IMR-90 (cell line): Measurements from ENCODE around the gene PLPP6. TPM values are rescaled to one million over a fixed set of nuclear protein-coding genes. Genes with fewer than 3 reads are reported as not detected.

Experiments used
- ATAC-seq: fragments of 200-7000 bp; cut with Tn5 transposase; 2 replicates; pipeline ENCODE4 v1.9.1; 2020; ENCODE audit warnings: low read depth, mild to moderate bottlenecking, moderate library complexity
- BruUV-seq: library from RNA; stranded (reverse); fragments of 400-500 nt; replicated peaks from 2 replicates; lab custom pipeline; 2021; lab: Mats Ljungman, UMichigan
- CTCF ChIA-PET: fragments of 300-600 bp; formaldehyde crosslinking; extraction: SDS; loops from one replicate; lab custom pipeline; 2021; ENCODE audit warnings: antibody characterized with exemption; lab: Yijun Ruan, JAX
- POLR2A ChIA-PET: fragments of 300-600 bp; sonication (Branson Sonifier 250); formaldehyde crosslinking; loops from one replicate; lab custom pipeline; 2022; ENCODE audit warnings: antibody characterized with exemption; ENCODE audit not compliant: unreplicated experiment; lab: Charles Lee
- DNase-seq: peaks from one replicate; pipeline ENCODE4 v3.0.0; 2013
- H2AFZ ChIP-seq: replicated peaks from 2 replicates; pipeline ENCODE3; 2013; ENCODE audit warnings: low read length, mild to moderate bottlenecking; ENCODE audit not compliant: poor library complexity
- H2AK5ac ChIP-seq: 2 replicates; pipeline ENCODE4 v1.6.1; 2013; ENCODE audit warnings: low read depth, low read length, inconsistent platforms
- H2AK9ac ChIP-seq: replicated peaks from 2 replicates; pipeline ENCODE3; 2013; ENCODE audit warnings: mild to moderate bottlenecking, low read depth, low read length, moderate library complexity; ENCODE audit not compliant: poor library complexity
- H2BK120ac ChIP-seq: 2 replicates; pipeline ENCODE4 v1.6.1; 2013; ENCODE audit warnings: low read depth, low read length, inconsistent platforms
- H2BK15ac ChIP-seq: 3 replicates; pipeline ENCODE4 v1.6.1; 2013; ENCODE audit warnings: low read depth, low read length, inconsistent platforms
- H2BK20ac ChIP-seq: 2 replicates; pipeline ENCODE4 v1.6.1; 2013; ENCODE audit warnings: low read depth, mild to moderate bottlenecking, inconsistent platforms, low read length, moderate library complexity
- H2BK5ac ChIP-seq: 2 replicates; pipeline ENCODE4 v1.6.1; 2013; ENCODE audit warnings: mild to moderate bottlenecking, low read depth, low read length, inconsistent platforms; ENCODE audit not compliant: poor library complexity, severe bottlenecking
- H3K14ac ChIP-seq: replicated peaks from 2 replicates; pipeline ENCODE4 v1.6.1; 2013; ENCODE audit warnings: low read depth, low read length, inconsistent platforms
- H3K18ac ChIP-seq: 2 replicates; pipeline ENCODE4 v1.6.1; 2013; ENCODE audit warnings: low read depth, low read length, control low read depth
- H3K23ac ChIP-seq: 2 replicates; pipeline ENCODE4 v1.6.1; 2013; ENCODE audit warnings: low read depth, low read length, inconsistent platforms
- H3K27ac ChIP-seq: 2 replicates; pipeline ENCODE4 v1.5.1; 2013; ENCODE audit warnings: mild to moderate bottlenecking, control low read depth, low read length; ENCODE audit not compliant: insufficient read depth
- H3K27me3 ChIP-seq: 2 replicates; pipeline ENCODE4 v1.6.1; 2013; ENCODE audit warnings: low read length; ENCODE audit not compliant: control insufficient read depth, insufficient read depth
- H3K36me3 ChIP-seq: 2 replicates; pipeline ENCODE4 v1.6.1; 2013; ENCODE audit warnings: low read length, mixed read lengths; ENCODE audit not compliant: control insufficient read depth, insufficient read depth
- H3K4ac ChIP-seq: 2 replicates; pipeline ENCODE4 v1.6.1; 2013; ENCODE audit warnings: low read depth, low read length, inconsistent platforms
- H3K4me1 ChIP-seq: 2 replicates; pipeline ENCODE4 v1.6.1; 2013; ENCODE audit warnings: low read length, mixed read lengths; ENCODE audit not compliant: control insufficient read depth, insufficient read depth
- H3K4me2 ChIP-seq: 2 replicates; pipeline ENCODE4 v1.6.1; 2013; ENCODE audit warnings: low read depth, mild to moderate bottlenecking, control low read depth, low read length, moderate library complexity
- H3K4me3 ChIP-seq: 2 replicates; pipeline ENCODE4 v1.5.1; 2013; ENCODE audit warnings: low read depth, mild to moderate bottlenecking, control low read depth, low read length, moderate library complexity; ENCODE audit not compliant: insufficient read depth
- H3K56ac ChIP-seq: 2 replicates; pipeline ENCODE4 v1.6.1; 2013; ENCODE audit warnings: low read length, inconsistent platforms; ENCODE audit not compliant: insufficient read depth; ENCODE audit errors: extremely low read depth
- H3K79me1 ChIP-seq, 2 experiments: 2 replicates each; pipeline ENCODE4 v1.6.1; 2013; ENCODE audit warnings: low read length in 2 of 2, inconsistent platforms in 1 of 2, low read depth in 1 of 2
- H3K9ac ChIP-seq: 2 replicates; pipeline ENCODE4 v1.6.1; 2013; ENCODE audit warnings: low read depth, low read length, control low read depth
- H3K9me1 ChIP-seq: 2 replicates; pipeline ENCODE4 v1.6.1; 2013; ENCODE audit warnings: low read length, inconsistent platforms; ENCODE audit not compliant: insufficient read depth
- H3K9me3 ChIP-seq: 2 replicates; pipeline ENCODE4 v1.6.1; 2013; ENCODE audit warnings: low read length; ENCODE audit not compliant: control insufficient read depth, insufficient read depth
- H4K20me1 ChIP-seq: 2 replicates; pipeline ENCODE4 v1.6.1; 2013; ENCODE audit warnings: low read length, inconsistent platforms; ENCODE audit not compliant: insufficient read depth
- H4K5ac ChIP-seq: 2 replicates; pipeline ENCODE4 v1.6.1; 2013; ENCODE audit warnings: mild to moderate bottlenecking, low read depth, low read length, control low read depth
- H4K8ac ChIP-seq, 2 experiments: 2 replicates each; pipeline ENCODE4 v1.6.1; 2013; ENCODE audit warnings: low read depth in 2 of 2, low read length in 2 of 2, control low read depth in 1 of 2, inconsistent platforms in 1 of 2
- H4K91ac ChIP-seq: 2 replicates; pipeline ENCODE4 v1.6.1; 2013; ENCODE audit warnings: low read depth, low read length, inconsistent platforms; ENCODE audit not compliant: insufficient read depth
- BHLHE40 ChIP-seq: fragments of 150-350 bp; IDR thresholded peaks from 2 replicates; pipeline ENCODE4 v1.6.1; 2016; ENCODE audit warnings: mild to moderate bottlenecking, low read depth, low read length
- CEBPB ChIP-seq: IDR thresholded peaks from 2 replicates; pipeline ENCODE4 v1.6.1; 2012; ENCODE audit warnings: low read depth, low read length, improper control_type of control experiment
- CHD1 ChIP-seq: IDR thresholded peaks from 2 replicates; pipeline ENCODE4 v1.6.1; 2012; ENCODE audit warnings: low read depth, low read length, improper control_type of control experiment
- FOS ChIP-seq: fragments of 150-350 bp; IDR thresholded peaks from 2 replicates; pipeline ENCODE4 v1.6.1; 2016; ENCODE audit warnings: low read depth, low read length
- MAFK ChIP-seq: IDR thresholded peaks from 2 replicates; pipeline ENCODE4 v1.6.1; 2012; ENCODE audit warnings: low read depth, low read length, improper control_type of control experiment
- MAZ ChIP-seq: IDR thresholded peaks from 2 replicates; pipeline ENCODE4 v1.6.1; 2012; ENCODE audit warnings: low read depth, mild to moderate bottlenecking, low read length, improper control_type of control experiment, moderate library complexity, borderline replicate concordance
- MXI1 ChIP-seq: IDR thresholded peaks from 2 replicates; pipeline ENCODE4 v1.6.1; 2012; ENCODE audit warnings: low read depth, mild to moderate bottlenecking, low read length, moderate library complexity, borderline replicate concordance
- NFE2L2 ChIP-seq: fragments of 150-350 bp; IDR thresholded peaks from 2 replicates; pipeline ENCODE4 v1.6.1; 2016; ENCODE audit warnings: low read depth, mild to moderate bottlenecking, low read length
- POLR2A ChIP-seq: IDR thresholded peaks from 2 replicates; pipeline ENCODE4 v1.6.1; 2012; ENCODE audit warnings: mild to moderate bottlenecking, low read depth, low read length
- RAD21 ChIP-seq: IDR thresholded peaks from 2 replicates; pipeline ENCODE4 v1.6.1; 2012; ENCODE audit warnings: low read length, improper control_type of control experiment
- RCOR1 ChIP-seq: IDR thresholded peaks from 2 replicates; pipeline ENCODE4 v1.6.1; 2012; ENCODE audit warnings: mild to moderate bottlenecking, low read length, improper control_type of control experiment; ENCODE audit not compliant: insufficient replicate concordance
- RFX5 ChIP-seq: IDR thresholded peaks from 2 replicates; pipeline ENCODE4 v1.8.0; 2012; ENCODE audit warnings: low read depth, mild to moderate bottlenecking, low read length, moderate library complexity
- SMC3 ChIP-seq: fragments of 150-350 bp; IDR thresholded peaks from 2 replicates; pipeline ENCODE4 v1.6.1; 2016; ENCODE audit warnings: low read depth, mild to moderate bottlenecking, antibody characterized with exemption, low read length, moderate library complexity
- WGBS, 2 experiments: methylation state at CpG; one replicate each; pipeline versions ENCODE4 v1.1.5 to v1.1.7; 2013; ENCODE audit warnings: missing lambda C conversion rate in 2 of 2; ENCODE audit not compliant: insufficient read length in 1 of 2; ENCODE audit errors: extremely low coverage in 2 of 2; 5-methylcytosine and 5-hydroxymethylcytosine counted together
- dilution Hi-C: fragments of 300-500 bp; cut with HindIII; formaldehyde crosslinking; loops from one replicate; pipeline ENCODE4 v1.14.3; 2018; ENCODE audit warnings: low sequenced_read_pairs; ENCODE audit not compliant: unreplicated experiment
- in situ Hi-C: fragments of 300-500 bp; cut with MboI; formaldehyde crosslinking; loops from 3 replicates; pipeline ENCODE4 v1.14.3; 2019; ENCODE audit warnings: low sequenced_read_pairs, inconsistent platforms, mixed read lengths
- intact Hi-C: fragments of 100-400 bp; cut with micrococcal nuclease; formaldehyde crosslinking; loops from 2 replicates; pipeline ENCODE4 v1.10.0; 2022
- polyA plus RNA-seq, 3 experiments: library from polyadenylated mRNA; depleted of rRNA; stranded (reverse); fragments of >200 nt; gene quantifications; 2 replicates each; pipeline ENCODE4 v1.2.3, GENCODE V29; 2012; ENCODE audit warnings: low replicate concordance in 1 of 3
- total RNA-seq: library from RNA; depleted of rRNA; stranded (reverse); fragments of >200 nt; gene quantifications from 2 replicates; pipeline ENCODE4 v1.2.3, GENCODE V29; 2012
- TF ChIP-seq, protein P1 (sequence below): conservative IDR thresholded peaks from 2 replicates; pipeline ENCODE4 v1.5.1; 2012; ENCODE audit warnings: mild to moderate bottlenecking, low read depth, low read length, improper control_type of control experiment
- TF ChIP-seq, protein P2 (sequence below): fragments of 150-350 bp; IDR thresholded peaks from 2 replicates; pipeline ENCODE4 v1.6.1; 2017; ENCODE audit warnings: mild to moderate bottlenecking, antibody characterized with exemption, low read length, low read depth
- TF ChIP-seq, protein P3 (sequence below): fragments of 150-350 bp; IDR thresholded peaks from 2 replicates; pipeline ENCODE4 v1.6.1; 2016; ENCODE audit warnings: low read depth, mild to moderate bottlenecking, low read length, moderate library complexity, borderline replicate concordance

Gene PLPP6
- total and polyA plus RNA-seq, 2 of the 4 experiments (the other 2 are of a cell fraction): 3.4 to 5.9 TPM

DNA sequence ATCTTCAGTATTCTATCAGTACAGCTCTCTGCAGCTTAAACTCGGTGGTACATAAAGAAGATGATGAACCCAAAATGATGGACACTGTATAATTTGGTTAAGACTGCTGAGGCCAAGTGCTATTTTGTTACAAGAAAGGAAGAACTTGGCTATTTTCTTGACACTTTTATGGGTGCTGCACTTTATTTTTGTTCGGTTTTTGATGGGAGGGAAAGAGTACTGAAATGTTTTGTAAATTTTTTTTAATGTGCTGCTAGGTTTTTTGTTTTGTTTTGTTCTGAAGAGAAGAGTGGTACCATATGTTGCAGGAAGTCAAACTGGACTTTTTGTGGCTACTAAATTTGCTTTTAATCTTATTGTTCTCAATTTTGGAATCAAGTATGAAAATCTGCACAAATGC lies 43.9 kb downstream of the PLPP6 start:
- H3K79me1 ChIP-seq: peaks cover 0 to 2% of the 10 kb centered on the region in 2 experiments; a peak in 1 of 4 replicates
- H4K5ac ChIP-seq: no peak overlapping the region
- H2BK15ac ChIP-seq: no peak overlapping the region
- no peaks in the 10 kb centered on the region for H4K20me1 ChIP-seq
- no peak overlapping the region for H4K91ac ChIP-seq
- no peak overlapping the region for H3K4me3 ChIP-seq
- POLR2A ChIA-PET: no interaction called here
- H3K4me1 ChIP-seq: no peaks in the 10 kb centered on the region
- no peaks in the 10 kb centered on the region for H3K27me3 ChIP-seq
- CTCF ChIA-PET: no interaction called here
- no peak overlapping the region for H2AFZ ChIP-seq
- no peak overlapping the region for H2AK9ac ChIP-seq
- H3K9me1 ChIP-seq: no peaks in the 10 kb centered on the region
- no peak overlapping the region for H3K56ac ChIP-seq
- no peaks in the 10 kb centered on the region for H3K9me3 ChIP-seq
- peaks cover 4% of the 10 kb centered on the region for H3K36me3 ChIP-seq
- H3K23ac ChIP-seq: no peak overlapping the region
- no peak overlapping the region for H3K4ac ChIP-seq
- no peak overlapping the region for H2BK20ac ChIP-seq
- no peak overlapping the region for H3K14ac ChIP-seq
- no peak overlapping the region for H4K8ac ChIP-seq
- no peak overlapping the region for H2BK5ac ChIP-seq
- no peak overlapping the region for H2BK120ac ChIP-seq
- TF ChIP-seq MAFK: no peak
- no peak for TF ChIP-seq CHD1
- no peak for TF ChIP-seq RAD21
- TF ChIP-seq SMC3: no peak
- TF ChIP-seq RCOR1: no peak
- TF ChIP-seq BHLHE40: no peak
- TF ChIP-seq MAZ: no peak
- TF ChIP-seq, protein P1, sequence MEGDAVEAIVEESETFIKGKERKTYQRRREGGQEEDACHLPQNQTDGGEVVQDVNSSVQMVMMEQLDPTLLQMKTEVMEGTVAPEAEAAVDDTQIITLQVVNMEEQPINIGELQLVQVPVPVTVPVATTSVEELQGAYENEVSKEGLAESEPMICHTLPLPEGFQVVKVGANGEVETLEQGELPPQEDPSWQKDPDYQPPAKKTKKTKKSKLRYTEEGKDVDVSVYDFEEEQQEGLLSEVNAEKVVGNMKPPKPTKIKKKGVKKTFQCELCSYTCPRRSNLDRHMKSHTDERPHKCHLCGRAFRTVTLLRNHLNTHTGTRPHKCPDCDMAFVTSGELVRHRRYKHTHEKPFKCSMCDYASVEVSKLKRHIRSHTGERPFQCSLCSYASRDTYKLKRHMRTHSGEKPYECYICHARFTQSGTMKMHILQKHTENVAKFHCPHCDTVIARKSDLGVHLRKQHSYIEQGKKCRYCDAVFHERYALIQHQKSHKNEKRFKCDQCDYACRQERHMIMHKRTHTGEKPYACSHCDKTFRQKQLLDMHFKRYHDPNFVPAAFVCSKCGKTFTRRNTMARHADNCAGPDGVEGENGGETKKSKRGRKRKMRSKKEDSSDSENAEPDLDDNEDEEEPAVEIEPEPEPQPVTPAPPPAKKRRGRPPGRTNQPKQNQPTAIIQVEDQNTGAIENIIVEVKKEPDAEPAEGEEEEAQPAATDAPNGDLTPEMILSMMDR: no peak
- TF ChIP-seq MXI1: no peak
- TF ChIP-seq, protein P2, sequence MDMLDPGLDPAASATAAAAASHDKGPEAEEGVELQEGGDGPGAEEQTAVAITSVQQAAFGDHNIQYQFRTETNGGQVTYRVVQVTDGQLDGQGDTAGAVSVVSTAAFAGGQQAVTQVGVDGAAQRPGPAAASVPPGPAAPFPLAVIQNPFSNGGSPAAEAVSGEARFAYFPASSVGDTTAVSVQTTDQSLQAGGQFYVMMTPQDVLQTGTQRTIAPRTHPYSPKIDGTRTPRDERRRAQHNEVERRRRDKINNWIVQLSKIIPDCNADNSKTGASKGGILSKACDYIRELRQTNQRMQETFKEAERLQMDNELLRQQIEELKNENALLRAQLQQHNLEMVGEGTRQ: no peak
- no peak for TF ChIP-seq POLR2A
- TF ChIP-seq, protein P3, sequence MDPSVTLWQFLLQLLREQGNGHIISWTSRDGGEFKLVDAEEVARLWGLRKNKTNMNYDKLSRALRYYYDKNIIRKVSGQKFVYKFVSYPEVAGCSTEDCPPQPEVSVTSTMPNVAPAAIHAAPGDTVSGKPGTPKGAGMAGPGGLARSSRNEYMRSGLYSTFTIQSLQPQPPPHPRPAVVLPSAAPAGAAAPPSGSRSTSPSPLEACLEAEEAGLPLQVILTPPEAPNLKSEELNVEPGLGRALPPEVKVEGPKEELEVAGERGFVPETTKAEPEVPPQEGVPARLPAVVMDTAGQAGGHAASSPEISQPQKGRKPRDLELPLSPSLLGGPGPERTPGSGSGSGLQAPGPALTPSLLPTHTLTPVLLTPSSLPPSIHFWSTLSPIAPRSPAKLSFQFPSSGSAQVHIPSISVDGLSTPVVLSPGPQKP: no peak
- TF ChIP-seq RFX5: no peak
- no peak for TF ChIP-seq FOS
- no peak for TF ChIP-seq CEBPB
- TF ChIP-seq NFE2L2: no peak
- intact Hi-C loops (no loop called here), dilution Hi-C loops (no loop called here), in situ Hi-C loops (no loop called here)
- no peak overlapping the region for H3K4me2 ChIP-seq
- 0% methylated on average over 1 of the region's 2 CpGs; no CpG with 5 or more reads in 1 of the 2 experiments for WGBS, 2 experiments
- no peak overlapping the region for H2AK5ac ChIP-seq
- no TSS peak for BruUV-seq
- no peak overlapping the region for H3K27ac ChIP-seq
- no peak for DNase-seq
- H3K18ac ChIP-seq: no peak overlapping the region
- no peak for ATAC-seq
- H3K9ac ChIP-seq: no peak overlapping the region
